ENCODE measurements around the gene TAL1. TPM values are rescaled to one million over a fixed set of nuclear protein-coding genes. Genes with fewer than 3 reads are reported as not detected.
"Not testable (repeated sequence)": the region's sequence is repeated elsewhere in the genome, so short reads cannot be mapped to it uniquely, and the experiment has no call there.

Gene TAL1
- 0.11 and 0.21 TPM in 2 replicates for total RNA-seq
- long read RNA-seq, result 0 reads

GRCh38 chr1:47232187-47232874 lies at the start of gene TAL1:
TSS of gene TAL1 (minus strand) at chr1:47232225. CDS start at chr1:47225888, 6,337 bp downstream.
- Mint-ChIP-seq H3K36me3 (ENCODE audit: low read depth) (no peaks in the 10 kb centered on the region), H3K27ac (ENCODE audit: unreplicated experiment) (no peak within 1 kb of the TSS), H3K27me3 (ENCODE audit: low read depth) (peaks cover 93% of the 10 kb centered on the region), H3K9me3 (no peaks in the 10 kb centered on the region), H3K4me3 (peak within 1 kb of the TSS; percentile 84), H3K4me1 (peaks cover 12% of the 10 kb centered on the region)
- DNase-seq (ENCODE audit: low read depth, low spot score), result no peak
- TF ChIP-seq CTCF (conservative IDR thresholded peaks at IDR 0.05), result no peak

- H3K36me3 Mint-ChIP-seq (ENCODE audit: low read depth), result peaks cover 14% of the 10 kb centered on the region
Observed at GRCh38 chr1:47280142-47280541, 48.1 kb upstream of the TAL1 start.

GRCh38 chr1:47276850-47277249 lies 44.8 kb upstream of the TAL1 start:
- Mint-ChIP-seq H3K27me3 (ENCODE audit: low read depth) (no peaks in the 10 kb centered on the region), H3K9me3 (no peaks in the 10 kb centered on the region), H3K4me1 (no peaks in the 10 kb centered on the region), H3K27ac (ENCODE audit: unreplicated experiment) (no peak overlapping the region), H3K4me3 (no peak overlapping the region), H3K36me3 (ENCODE audit: low read depth) (peaks cover 14% of the 10 kb centered on the region)
- TF ChIP-seq CTCF (conservative IDR thresholded peaks at IDR 0.05), result no peak
- DNase-seq (ENCODE audit: low read depth, low spot score), result no peak

More at GRCh38 chr1:47280142-47280541, 48.1 kb upstream of the TAL1 start:
- Mint-ChIP-seq H3K9me3 (no peaks in the 10 kb centered on the region), H3K27me3 (ENCODE audit: low read depth) (no peaks in the 10 kb centered on the region), H3K4me1 (no peaks in the 10 kb centered on the region), H3K27ac (ENCODE audit: unreplicated experiment) (no peak overlapping the region), H3K4me3 (no peak overlapping the region)
- DNase-seq (ENCODE audit: low read depth, low spot score), result no peak
- TF ChIP-seq CTCF (conservative IDR thresholded peaks at IDR 0.05), result no peak

- peaks cover 13% of the 10 kb centered on the region for H3K36me3 Mint-ChIP-seq (ENCODE audit: low read depth)
- H3K27ac Mint-ChIP-seq (ENCODE audit: unreplicated experiment); H3K9me3 Mint-ChIP-seq; H3K27me3 Mint-ChIP-seq (ENCODE audit: low read depth); H3K4me1 Mint-ChIP-seq; H3K4me3 Mint-ChIP-seq; DNase-seq (ENCODE audit: low read depth, low spot score): not testable (repeated sequence)
Observed at GRCh38 chr1:47275811-47276210, 43.8 kb upstream of the TAL1 start.

- H3K4me1 Mint-ChIP-seq; H3K4me3 Mint-ChIP-seq; DNase-seq (ENCODE audit: low read depth, low spot score); H3K27ac Mint-ChIP-seq (ENCODE audit: unreplicated experiment); H3K9me3 Mint-ChIP-seq; H3K27me3 Mint-ChIP-seq (ENCODE audit: low read depth): not testable (repeated sequence)
- peaks cover 18% of the 10 kb centered on the region for H3K36me3 Mint-ChIP-seq (ENCODE audit: low read depth)
Observed at GRCh38 chr1:47265529-47265928, 33.5 kb upstream of the TAL1 start.

GRCh38 chr1:47262787-47263413 lies 30.9 kb upstream of the TAL1 start:
- TF ChIP-seq CTCF (conservative IDR thresholded peaks at IDR 0.05), result peak; percentile 78
- peaks cover 15% of the 10 kb centered on the region for H3K36me3 Mint-ChIP-seq (ENCODE audit: low read depth)
- no peaks in the 10 kb centered on the region for H3K4me1 Mint-ChIP-seq
- H3K4me3 Mint-ChIP-seq, result no peak overlapping the region
- H3K9me3 Mint-ChIP-seq, result no peaks in the 10 kb centered on the region
- H3K27me3 Mint-ChIP-seq (ENCODE audit: low read depth), result no peaks in the 10 kb centered on the region
- no peak overlapping the region for H3K27ac Mint-ChIP-seq (ENCODE audit: unreplicated experiment)
- peak; percentile 44 for DNase-seq (ENCODE audit: low read depth, low spot score)

Measured in neural crest cell (in vitro differentiated cells).